CD4-positive, alpha-beta T cell treated with Interleukin-4 for 1 hour (primary cell): ENCODE measurements around the gene RAB5A.
"Not testable (repeated sequence)": the region's sequence is repeated elsewhere in the genome, so short reads cannot be mapped to it uniquely, and the experiment has no call there.

ENCODE experiments used
- DNase-seq, 2 donors: peaks; one replicate each; pipeline ENCODE4 v3.0.0-alpha.2; 2020 to 2022

RAB5A gene

GRCh38 chr3:20028905-20029331 is 82.0 kb downstream of the RAB5A start:
- no peak for DNase-seq

- not testable (repeated sequence) for DNase-seq
Observed at GRCh38 chr3:20031939-20032338, 85.0 kb downstream of the RAB5A start.
